Skeletal muscle satellite cell (primary cell): Measurements from ENCODE around the gene ADAP1. TPM values are rescaled to one million over a fixed set of nuclear protein-coding genes. Genes with fewer than 3 reads are reported as not detected.
"Not testable (repeated sequence)": the region's sequence is repeated elsewhere in the genome, so short reads cannot be mapped to it uniquely, and the experiment has no call there.

Experiments used
- H3K27me3 ChIP-seq: 2 replicates; pipeline ENCODE4 v1.7.0; 2013; ENCODE audit warnings: low read length; ENCODE audit not compliant: control insufficient read depth, insufficient read depth
- H3K36me3 ChIP-seq: 2 replicates; pipeline ENCODE4 v1.7.0; 2013; ENCODE audit warnings: mild to moderate bottlenecking, control low read depth, low read length; ENCODE audit not compliant: insufficient read depth
- H3K4me1 ChIP-seq: 2 replicates; pipeline ENCODE4 v1.7.0; 2013; ENCODE audit warnings: low read length; ENCODE audit not compliant: control insufficient read depth, insufficient read depth
- H3K4me2 ChIP-seq: 2 replicates; pipeline ENCODE4 v1.7.0; 2013; ENCODE audit warnings: mild to moderate bottlenecking, low read length
- H3K4me3 ChIP-seq: 2 replicates; pipeline ENCODE4 v1.7.0; 2013; ENCODE audit warnings: low read length
- H3K9ac ChIP-seq: 2 replicates; pipeline ENCODE4 v1.7.0; 2013; ENCODE audit warnings: mild to moderate bottlenecking, low read depth, low read length, moderate library complexity
- H3K9me3 ChIP-seq: replicated peaks from 2 replicates; pipeline ENCODE4 v1.7.0; 2013; ENCODE audit warnings: mild to moderate bottlenecking, control low read depth, low read length
- total RNA-seq: library from RNA; depleted of rRNA; stranded (reverse); fragments of >200 nt; gene quantifications from 2 replicates; pipeline ENCODE4 v1.2.3, GENCODE V29; 2012; rRNA removed

Gene ADAP1, protein sequence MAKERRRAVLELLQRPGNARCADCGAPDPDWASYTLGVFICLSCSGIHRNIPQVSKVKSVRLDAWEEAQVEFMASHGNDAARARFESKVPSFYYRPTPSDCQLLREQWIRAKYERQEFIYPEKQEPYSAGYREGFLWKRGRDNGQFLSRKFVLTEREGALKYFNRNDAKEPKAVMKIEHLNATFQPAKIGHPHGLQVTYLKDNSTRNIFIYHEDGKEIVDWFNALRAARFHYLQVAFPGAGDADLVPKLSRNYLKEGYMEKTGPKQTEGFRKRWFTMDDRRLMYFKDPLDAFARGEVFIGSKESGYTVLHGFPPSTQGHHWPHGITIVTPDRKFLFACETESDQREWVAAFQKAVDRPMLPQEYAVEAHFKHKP
- 1.0 and 1.7 TPM in 2 replicates for total RNA-seq

DNA sequence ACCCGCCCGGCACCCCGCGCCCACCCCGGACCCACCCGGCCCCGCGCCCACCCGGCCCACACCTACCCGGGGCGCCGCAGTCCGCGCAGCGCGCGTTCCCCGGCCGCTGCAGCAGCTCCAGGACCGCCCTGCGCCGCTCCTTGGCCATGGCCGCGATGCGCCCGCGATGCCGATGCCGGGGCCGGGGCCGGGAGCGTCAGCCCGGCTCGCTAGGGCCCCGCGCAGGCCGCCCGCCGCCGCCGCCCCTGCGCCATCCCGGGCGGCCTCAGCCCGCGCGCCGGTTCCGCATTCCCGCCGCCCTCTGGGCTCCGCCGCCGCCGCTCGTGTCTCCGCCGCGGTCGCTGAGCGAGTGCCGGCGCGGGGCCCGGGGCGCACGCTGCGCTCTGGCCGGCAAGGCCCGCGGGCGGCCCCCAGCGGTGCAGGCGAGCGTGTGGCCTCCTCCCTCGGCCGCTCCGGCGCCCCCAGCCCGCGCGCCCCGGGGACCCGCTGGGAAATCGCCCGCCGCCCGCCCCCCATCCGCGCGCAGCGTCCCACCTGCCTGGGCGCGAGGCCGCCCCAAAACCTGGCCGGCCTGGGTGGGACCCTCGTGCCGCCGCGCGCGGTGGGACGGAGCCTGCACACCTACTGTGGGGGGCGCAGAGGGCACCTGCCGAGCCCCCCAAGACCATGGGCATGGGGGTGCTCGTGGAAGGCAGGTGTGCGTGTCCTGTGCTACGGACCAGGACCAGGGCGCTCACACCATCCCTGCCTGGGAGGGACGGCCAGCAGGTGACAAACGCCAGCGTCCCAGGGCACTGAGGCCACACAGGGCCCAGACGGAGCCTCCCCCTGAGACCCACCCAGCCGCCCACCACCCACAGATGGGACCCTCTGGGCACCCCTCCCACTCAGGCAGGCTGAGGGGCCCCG lies at the start of gene ADAP1:
ADAP1 (minus strand) TSS at position 351 of the 909 bp plus-strand sequence; CDS start at position 148, 203 bp downstream.
- Histone ChIP-seq H3K36me3 (no peaks in the 10 kb centered on the region), H3K9ac (peak within 1 kb of the TSS; percentile 35), H3K4me2 (peak within 1 kb of the TSS; percentile 76), H3K9me3 (no peaks in the 10 kb centered on the region), H3K27me3 (peaks cover 43% of the 10 kb centered on the region), H3K4me1 (peaks cover 4% of the 10 kb centered on the region), H3K4me3 (peak within 1 kb of the TSS; percentile 64)

DNA sequence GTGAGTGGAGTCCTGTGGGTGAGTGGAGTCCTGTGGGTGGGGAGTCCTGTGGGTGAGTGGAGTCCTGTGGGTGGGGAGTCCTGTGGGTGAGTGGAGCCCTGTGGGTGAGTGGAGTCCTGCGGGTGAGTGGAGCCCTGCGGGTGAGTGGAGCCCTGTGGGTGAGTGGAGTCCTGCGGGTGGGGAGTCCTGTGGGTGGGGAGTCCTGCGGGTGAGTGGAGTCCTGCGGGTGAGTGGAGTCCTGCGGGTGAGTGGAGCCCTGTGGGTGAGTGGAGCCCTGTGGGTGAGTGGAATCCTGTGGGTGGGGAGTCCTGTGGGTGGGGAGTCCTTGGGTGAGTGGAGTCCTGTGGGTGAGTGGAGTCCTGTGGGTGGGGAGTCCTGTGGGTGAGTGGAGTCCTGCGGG lies 48.0 kb upstream of the ADAP1 start:
- not testable (repeated sequence) for H3K9me3 ChIP-seq, H3K4me3 ChIP-seq, H3K4me2 ChIP-seq, H3K9ac ChIP-seq, H3K27me3 ChIP-seq, H3K36me3 ChIP-seq, H3K4me1 ChIP-seq

DNA sequence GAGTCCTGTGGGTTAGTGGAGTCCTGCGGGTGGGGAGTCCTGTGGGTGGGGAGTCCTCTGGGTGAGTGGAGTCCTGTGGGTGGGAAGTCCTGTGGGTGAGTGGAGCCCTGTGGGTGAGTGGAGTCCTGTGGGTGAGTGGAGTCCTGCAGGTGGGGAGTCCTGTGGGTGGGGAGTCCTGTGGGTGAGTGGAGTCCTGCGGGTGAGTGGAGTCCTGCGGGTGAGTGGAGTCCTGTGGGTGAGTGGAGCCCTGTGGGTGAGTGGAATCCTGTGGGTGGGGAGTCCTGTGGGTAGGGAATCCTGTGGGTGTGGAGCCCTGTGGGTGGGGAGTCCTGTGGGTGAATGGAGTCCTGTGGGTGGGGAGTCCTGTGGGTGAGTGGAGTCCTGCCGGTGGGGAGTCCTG lies 47.5 kb upstream of the ADAP1 start:
- not testable (repeated sequence) for H3K27me3 ChIP-seq, H3K36me3 ChIP-seq, H3K9ac ChIP-seq, H3K4me3 ChIP-seq, H3K9me3 ChIP-seq, H3K4me1 ChIP-seq, H3K4me2 ChIP-seq

DNA sequence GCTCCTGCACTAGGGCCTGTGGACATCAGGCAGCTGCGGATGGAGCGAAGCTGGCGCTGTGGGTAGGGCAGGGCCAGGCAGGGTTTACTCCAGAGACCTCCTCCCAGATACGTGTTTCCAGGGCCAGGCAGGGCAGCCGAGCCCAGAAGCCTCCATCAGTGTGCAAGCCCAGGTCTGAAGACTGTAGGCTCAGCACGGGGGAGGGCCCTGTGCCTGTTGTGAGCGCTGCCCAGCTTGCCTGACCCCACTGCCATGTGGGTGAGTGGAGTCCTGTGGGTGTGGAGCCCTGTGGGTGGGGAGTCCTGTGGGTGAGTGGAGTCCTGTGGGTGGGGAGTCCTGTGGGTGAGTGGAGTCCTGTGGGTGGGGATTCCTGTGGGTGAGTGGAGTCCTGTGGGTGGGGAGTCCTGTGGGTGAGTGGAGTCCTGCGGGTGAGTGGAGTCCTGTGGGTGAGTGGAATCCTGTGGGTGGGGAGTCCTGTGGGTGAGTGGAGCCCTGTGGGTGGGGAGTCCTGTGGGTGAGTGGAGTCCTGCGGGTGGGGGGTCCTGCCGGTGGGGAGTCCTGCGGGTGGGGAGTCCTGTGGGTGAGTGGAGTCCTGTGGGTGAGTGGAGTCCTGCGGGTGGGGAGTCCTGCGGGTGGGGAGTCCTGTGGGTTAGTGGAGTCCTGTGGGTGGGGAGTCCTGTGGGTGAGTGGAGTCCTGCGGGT lies 46.7 kb upstream of the ADAP1 start:
- not testable (repeated sequence) for H3K36me3 ChIP-seq, H3K4me2 ChIP-seq, H3K9ac ChIP-seq, H3K9me3 ChIP-seq, H3K4me1 ChIP-seq, H3K4me3 ChIP-seq, H3K27me3 ChIP-seq

DNA sequence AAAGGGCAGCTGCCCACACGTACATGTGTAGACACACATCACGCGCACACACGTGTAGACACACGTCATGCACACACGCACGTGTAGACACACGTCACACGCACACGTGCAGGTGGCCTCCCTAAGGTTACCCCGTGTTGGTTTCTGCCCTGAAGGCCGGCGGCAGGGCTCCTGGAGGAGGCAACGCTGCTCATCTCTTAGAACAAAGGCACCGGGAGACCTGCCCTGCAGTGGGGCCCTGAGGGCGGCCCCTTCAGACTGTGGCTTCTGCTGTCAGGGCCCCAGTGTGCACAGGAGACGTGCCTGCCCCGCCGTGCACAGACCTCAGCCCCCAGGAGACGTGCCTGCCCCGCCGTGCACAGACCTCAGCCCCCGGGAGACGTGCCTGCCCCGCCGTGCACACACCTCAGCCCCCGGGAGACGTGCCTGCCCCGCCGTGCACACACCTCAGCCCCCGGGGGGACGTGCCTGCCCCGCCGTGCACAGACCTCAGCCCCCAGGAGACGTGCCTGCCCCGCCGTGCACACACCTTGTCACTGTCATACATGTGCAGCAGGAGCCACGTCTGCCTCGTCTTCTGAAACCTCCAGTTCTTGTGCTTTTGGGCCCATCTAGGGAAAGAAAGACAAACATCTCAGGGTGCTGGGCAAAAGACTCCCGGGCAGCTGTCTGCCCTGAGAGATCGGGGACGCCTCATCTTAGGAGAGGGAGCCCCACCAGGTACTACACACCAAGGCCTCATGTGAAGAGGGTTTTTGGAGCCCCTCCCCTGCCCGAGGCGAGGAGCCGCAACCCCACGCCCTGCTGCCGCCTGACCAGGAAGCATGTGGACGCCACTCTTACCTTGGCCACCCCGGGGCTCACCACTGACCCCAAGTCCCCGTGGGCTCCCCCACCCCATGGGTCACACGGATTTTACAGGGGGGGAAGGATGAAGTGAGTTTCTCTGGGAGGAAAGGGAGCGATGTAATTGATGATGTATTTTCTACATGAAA lies 45.8 kb upstream of the ADAP1 start:
- H3K4me3 ChIP-seq = no peak overlapping the region
- no peak overlapping the region for H3K4me2 ChIP-seq
- no peaks in the 10 kb centered on the region for H3K27me3 ChIP-seq
- no peaks in the 10 kb centered on the region for H3K36me3 ChIP-seq
- H3K4me1 ChIP-seq = peaks cover 9% of the 10 kb centered on the region
- no peaks in the 10 kb centered on the region for H3K9me3 ChIP-seq
- no peak overlapping the region for H3K9ac ChIP-seq

DNA sequence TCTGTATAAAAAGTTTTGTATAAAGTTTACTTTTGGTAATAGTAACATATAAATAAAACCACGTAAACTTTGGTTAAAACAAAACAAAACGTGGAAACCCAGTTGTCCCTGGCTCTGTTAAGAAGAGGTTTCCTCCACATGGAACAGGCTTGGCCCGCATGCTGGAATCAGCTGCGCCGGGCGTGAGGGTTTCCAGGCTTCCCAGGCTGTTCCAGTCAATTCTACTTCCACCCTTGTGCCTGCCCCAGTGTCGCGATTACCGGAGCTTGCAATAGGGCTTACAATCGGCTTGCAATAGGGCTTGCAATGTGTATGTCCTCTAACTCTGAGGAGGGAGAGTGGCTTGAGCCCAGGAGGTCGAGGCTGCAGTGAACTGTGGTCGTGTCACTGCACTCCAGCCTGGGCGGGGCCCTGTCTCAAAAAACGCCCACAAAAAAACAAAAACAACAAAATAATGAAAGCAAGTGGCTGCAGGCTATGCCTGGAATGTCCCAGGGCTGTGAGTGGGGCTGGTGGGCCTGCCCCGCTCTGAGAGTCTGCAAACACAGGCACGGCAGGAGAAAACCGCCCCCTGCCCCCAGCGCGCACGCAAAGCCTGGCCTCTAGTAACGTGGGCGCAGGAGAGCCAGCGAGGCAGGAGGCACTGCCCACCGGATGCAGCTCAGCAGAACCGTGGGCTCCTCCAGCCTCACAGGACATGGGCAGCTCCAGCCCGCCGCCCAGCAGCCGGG lies 44.8 kb upstream of the ADAP1 start:
- Histone ChIP-seq H3K36me3 (no peaks in the 10 kb centered on the region), H3K4me3 (no peak overlapping the region), H3K9ac (no peak overlapping the region)

DNA sequence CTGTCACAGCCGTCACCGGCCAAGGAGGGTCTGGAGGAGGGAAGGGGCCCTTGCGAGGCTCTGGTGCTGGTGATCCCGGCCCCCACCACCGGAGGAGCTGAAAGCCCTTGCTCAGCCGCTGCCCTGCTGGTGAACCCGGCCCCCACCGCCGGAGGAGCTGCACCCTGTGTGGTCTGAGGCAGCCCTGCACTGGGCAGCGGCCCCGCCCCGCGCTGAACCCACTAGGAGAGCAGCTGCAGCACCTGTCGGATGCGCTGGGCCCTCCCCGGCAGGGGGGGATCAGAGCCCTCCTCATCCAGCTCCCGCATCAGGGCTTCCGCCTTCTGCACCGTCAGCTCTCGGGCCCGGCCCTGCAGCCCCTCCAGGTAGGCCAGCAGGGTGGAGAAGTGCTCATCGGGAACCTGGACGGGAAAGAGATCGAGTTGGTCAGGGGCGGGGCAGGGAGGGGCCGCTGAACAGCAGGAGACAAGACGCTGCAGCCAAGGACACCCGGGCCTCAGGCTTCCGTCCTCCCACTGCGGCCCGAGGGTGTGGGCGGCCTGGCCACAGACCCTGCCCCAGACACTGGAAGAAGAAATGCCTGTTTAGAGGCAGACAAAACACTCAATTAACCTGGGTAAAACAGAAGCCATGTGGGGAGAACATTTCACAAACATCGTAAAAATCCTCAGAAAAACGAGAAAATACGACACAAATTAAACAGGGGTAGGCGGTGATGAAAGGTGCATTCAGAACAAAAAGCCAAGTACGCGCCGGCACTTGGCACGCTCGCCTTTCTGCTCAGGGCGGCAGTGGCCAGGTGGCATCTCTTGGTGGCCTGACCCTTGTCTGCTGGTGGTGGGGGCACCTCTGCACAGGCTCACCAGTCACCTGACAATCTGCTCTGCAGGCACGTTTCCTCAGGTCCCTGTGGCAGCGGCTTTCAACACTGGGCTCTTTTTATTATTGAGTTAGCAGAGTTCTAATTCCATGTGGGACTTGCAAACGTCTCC lies 43.2 kb upstream of the ADAP1 start:
- Histone ChIP-seq H3K36me3 (no peaks in the 10 kb centered on the region), H3K9ac (no peak overlapping the region), H3K9me3 (no peaks in the 10 kb centered on the region), H3K4me2 (no peak overlapping the region), H3K4me1 (peaks cover 4% of the 10 kb centered on the region), H3K27me3 (no peaks in the 10 kb centered on the region), H3K4me3 (no peak overlapping the region)

More for the DNA sequence above, 44.8 kb upstream of the ADAP1 start:
- Histone ChIP-seq H3K9me3 (no peaks in the 10 kb centered on the region), H3K27me3 (no peaks in the 10 kb centered on the region), H3K4me1 (peaks cover 3% of the 10 kb centered on the region), H3K4me2 (no peak overlapping the region)

DNA sequence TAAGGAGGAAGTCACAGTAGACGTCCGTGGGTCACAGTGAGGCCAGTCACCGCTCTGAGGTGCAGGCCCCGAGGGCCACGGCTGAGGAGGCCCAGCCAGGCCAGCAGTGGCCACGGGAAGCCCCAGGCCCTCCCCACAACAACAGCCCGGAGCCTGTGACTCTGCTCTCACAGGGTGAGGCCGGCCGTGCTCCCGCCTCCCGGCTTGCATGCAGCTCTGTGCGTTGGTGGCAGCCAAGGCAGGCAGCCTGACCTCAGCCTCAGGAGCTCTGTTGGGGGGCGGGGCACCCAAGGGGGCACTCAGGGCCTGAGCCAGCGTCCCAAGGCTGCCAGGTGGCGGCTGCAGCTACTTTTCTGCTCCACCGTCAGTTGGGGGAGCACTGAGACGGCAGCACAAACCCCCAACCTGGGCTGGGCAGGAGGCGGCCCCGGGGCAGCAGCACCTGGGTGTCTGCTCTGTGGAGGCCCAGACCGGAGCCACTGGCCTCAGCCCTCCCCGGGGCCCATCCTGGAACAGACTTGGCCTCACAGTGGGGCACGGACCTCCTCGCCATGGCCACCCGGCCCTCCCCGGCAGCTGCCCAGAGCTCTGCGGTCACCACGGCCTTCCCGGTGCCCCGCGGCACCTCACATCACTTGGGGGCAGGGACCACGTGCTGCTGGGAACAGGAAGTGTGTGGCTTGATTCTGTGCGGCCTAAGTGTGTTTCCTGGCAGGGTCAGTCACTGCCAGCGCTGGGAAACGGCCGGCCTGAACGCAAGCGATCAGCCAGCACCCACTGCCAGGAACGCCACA lies 41.8 kb upstream of the ADAP1 start:
- H3K4me3 ChIP-seq = no peak overlapping the region
- no peaks in the 10 kb centered on the region for H3K36me3 ChIP-seq
- H3K4me1 ChIP-seq = peaks cover 4% of the 10 kb centered on the region
- H3K9ac ChIP-seq = no peak overlapping the region
- H3K9me3 ChIP-seq = no peaks in the 10 kb centered on the region
- peaks cover 5% of the 10 kb centered on the region for H3K27me3 ChIP-seq
- H3K4me2 ChIP-seq = no peak overlapping the region

DNA sequence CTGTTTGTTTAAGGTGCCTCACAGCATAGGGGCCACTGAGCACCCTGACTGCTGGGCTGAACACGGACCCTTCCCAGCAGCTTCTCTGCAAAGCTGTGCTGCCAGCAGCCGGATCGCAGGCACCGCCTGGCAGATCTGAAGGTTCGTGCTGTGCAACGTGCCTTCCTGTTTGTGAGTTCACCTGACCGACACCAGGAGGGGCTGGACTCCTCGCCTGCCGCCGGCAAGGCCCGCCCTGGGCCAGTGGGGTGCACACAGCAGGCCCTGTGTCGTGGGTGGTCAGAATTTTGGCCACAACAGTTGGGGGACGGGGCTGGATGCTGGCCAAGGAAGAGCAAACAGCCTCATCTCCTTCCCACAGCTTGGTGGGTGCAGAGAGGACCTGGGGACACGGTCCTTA lies 41.1 kb upstream of the ADAP1 start:
- Histone ChIP-seq H3K9me3 (no peaks in the 10 kb centered on the region), H3K4me3 (no peak overlapping the region), H3K27me3 (peaks cover 10% of the 10 kb centered on the region), H3K4me1 (peaks cover 4% of the 10 kb centered on the region), H3K4me2 (no peak overlapping the region), H3K36me3 (no peaks in the 10 kb centered on the region), H3K9ac (no peak overlapping the region)
